HepG2 (cell line): Measurements from ENCODE around the gene ENO2. TPM values are rescaled to one million over a fixed set of nuclear protein-coding genes. Genes with fewer than 3 reads are reported as not detected.
A peak's percentile ranks its signal among the peaks of the same experiment; 100 is the strongest.

ENCODE experiments used
- ATAD3A ChIP-seq: sonication (generic); formaldehyde crosslinking; IDR thresholded peaks from 2 replicates; pipeline ENCODE4 v1.4.0; 2020; ENCODE audit warnings: missing genetic modification reagents
- ATF6 ChIP-seq: sonication (generic); formaldehyde crosslinking; conservative IDR thresholded peaks from 2 replicates; pipeline ENCODE4 v1.4.0; 2020; ENCODE audit warnings: missing genetic modification reagents
- FOXA3 ChIP-seq: IDR thresholded peaks from 2 replicates; pipeline ENCODE4 v1.6.1; 2016; ENCODE audit warnings: missing genetic modification reagents, missing compliant biosample characterization
- FUBP1 ChIP-seq: sonication (generic); formaldehyde crosslinking; IDR thresholded peaks from 2 replicates; pipeline ENCODE4 v1.5.1; 2020; ENCODE audit warnings: missing genetic modification reagents, mild to moderate bottlenecking, borderline replicate concordance
- GATAD1 ChIP-seq: IDR thresholded peaks from 2 replicates; pipeline ENCODE4 v1.6.1; 2016; ENCODE audit warnings: missing genetic modification reagents, missing compliant biosample characterization
- HNF4G ChIP-seq, 2 experiments: sonication (generic) in 1 of 2; formaldehyde crosslinking in 1 of 2; IDR thresholded peaks; 2 replicates each; pipeline versions ENCODE4 v1.4.0 to v1.6.1; 2011 to 2020; ENCODE audit warnings: borderline replicate concordance in 2 of 2, low read depth in 2 of 2, mild to moderate bottlenecking in 2 of 2, low read length in 1 of 2, missing genetic modification reagents in 1 of 2, moderate library complexity in 1 of 2
- KLF16 ChIP-seq, 2 experiments: sonication (generic) in 1 of 2; formaldehyde crosslinking in 1 of 2; IDR thresholded peaks; 2 replicates each; pipeline versions ENCODE4 v1.6.1 to v1.8.0; 2016 to 2023; ENCODE audit warnings: missing genetic modification reagents in 2 of 2, missing compliant biosample characterization in 1 of 2
- NR2C2 ChIP-seq: sonication (generic); formaldehyde crosslinking; IDR thresholded peaks from 2 replicates; pipeline ENCODE4 v1.4.0; 2020; ENCODE audit warnings: missing genetic modification reagents, mild to moderate bottlenecking, moderate library complexity, borderline replicate concordance
- NR3C1 ChIP-seq: sonication (generic); formaldehyde crosslinking; IDR thresholded peaks from 2 replicates; pipeline ENCODE4 v1.4.0; 2020; ENCODE audit warnings: missing genetic modification reagents
- PPARG ChIP-seq: conservative IDR thresholded peaks from 2 replicates; pipeline ENCODE4 v1.6.1; 2016; ENCODE audit warnings: missing biosample characterization, missing genetic modification reagents
- PRPF4 ChIP-seq: fragments of 200-400 bp; formaldehyde crosslinking; IDR thresholded peaks from 2 replicates; pipeline ENCODE4 v1.6.1; 2016; ENCODE audit warnings: low read length, low read depth; ENCODE audit not compliant: poor library complexity, severe bottlenecking
- TAF1 ChIP-seq: sonication (generic); formaldehyde crosslinking; IDR thresholded peaks from 2 replicates; pipeline ENCODE4 v1.4.0; 2020; ENCODE audit warnings: missing genetic modification reagents
- ZFAT ChIP-seq: sonication (generic); formaldehyde crosslinking; conservative IDR thresholded peaks from 2 replicates; pipeline ENCODE4 v1.8.1; 2023; ENCODE audit warnings: missing genetic modification reagents, inconsistent platforms
- ZNF563 ChIP-seq: sonication (generic); formaldehyde crosslinking; IDR thresholded peaks from 2 replicates; pipeline ENCODE4 v1.8.0; 2022; ENCODE audit warnings: mild to moderate bottlenecking, moderate library complexity, missing genetic modification reagents
- ZNF761 ChIP-seq: sonication (generic); formaldehyde crosslinking; conservative IDR thresholded peaks from 2 replicates; pipeline ENCODE4 v1.4.0; 2020; ENCODE audit warnings: mild to moderate bottlenecking, missing genetic modification reagents
- polyA plus RNA-seq, 8 experiments: library from polyadenylated mRNA; depleted of rRNA in 3 of 8; stranded (reverse) in 7 of 8; unstranded in 1 of 8; fragments of >200 nt; fragmentation: Illumina TruSeq in 4 of 8; extraction: Trizol in 4 of 8; gene quantifications; 2 replicates each; pipeline versions ENCODE4 v1.2.1 to v1.2.3, GENCODE V29; 2011 to 2016; ENCODE audit warnings: low read depth in 4 of 8, missing spikeins in 1 of 8, mixed read lengths in 1 of 8; ENCODE audit not compliant: insufficient read depth in 1 of 8
- total RNA-seq, 5 experiments: library from RNA; depleted of rRNA; stranded (reverse); fragments of >200 nt; fragmentation: Illumina TruSeq; extraction: Trizol; gene quantifications; 2 replicates each; pipeline ENCODE4 v1.2.3, GENCODE V29; 2016; ENCODE audit warnings: low read depth in 1 of 5
- TF ChIP-seq, protein P1 (sequence below): sonication (generic); formaldehyde crosslinking; IDR thresholded peaks from 2 replicates; pipeline ENCODE4 v1.5.1; 2020; ENCODE audit warnings: missing genetic modification reagents, mild to moderate bottlenecking, borderline replicate concordance
- TF ChIP-seq, protein P2 (sequence below): sonication (generic); formaldehyde crosslinking; IDR thresholded peaks from 2 replicates; pipeline ENCODE4 v1.4.0; 2020; ENCODE audit warnings: missing genetic modification reagents
- TF ChIP-seq, protein P3 (sequence below): IDR thresholded peaks from 2 replicates; pipeline ENCODE4 v1.6.1; 2016; ENCODE audit warnings: control low read depth

The ENO2 gene
- total and polyA plus RNA-seq, 2 of the 13 experiments (the other 11 are each of a cell fraction or from before 2014, with no cell fraction given): 19.3 to 136 TPM

- TF ChIP-seq FUBP1 (CRISPR knock-in tag): peak; percentile 44; the same call in 1 of the 2 replicates
- TF ChIP-seq, protein P1, sequence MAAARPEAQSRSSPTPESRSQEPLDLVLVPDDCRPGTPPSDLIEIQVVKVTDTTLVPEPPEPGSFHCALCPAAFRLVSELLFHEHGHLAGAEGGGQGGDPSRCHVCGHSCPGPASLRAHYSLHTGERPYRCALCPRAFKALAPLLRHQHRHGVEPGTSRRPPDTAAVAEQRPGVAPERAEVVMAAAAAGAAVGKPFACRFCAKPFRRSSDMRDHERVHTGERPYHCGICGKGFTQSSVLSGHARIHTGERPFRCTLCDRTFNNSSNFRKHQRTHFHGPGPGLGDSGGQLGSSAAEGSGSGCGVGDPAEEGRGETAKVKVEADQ (CRISPR knock-in tag): peak; percentile 94; the same call in 1 of the 2 replicates
- TF ChIP-seq ATAD3A: no peak
- TF ChIP-seq FOXA3 (CRISPR knock-in tag): peak; percentile 12; the same call in 1 of the 2 replicates
- peak; percentile 60; the same call in 1 of the 2 replicates for TF ChIP-seq ZNF563 (CRISPR knock-in tag)
- TF ChIP-seq ZNF761: peak; percentile 79; the same call in 1 of the 2 replicates
- TF ChIP-seq HNF4G (IDR thresholded peaks at IDR 0.05; ENCODE audit: borderline replicate concordance, low read depth, low read length): peak; percentile 28
- no peak for TF ChIP-seq HNF4G (CRISPR knock-in tag; IDR thresholded peaks at IDR 0.05; ENCODE audit: borderline replicate concordance, low read depth)
- TF ChIP-seq, protein P2, sequence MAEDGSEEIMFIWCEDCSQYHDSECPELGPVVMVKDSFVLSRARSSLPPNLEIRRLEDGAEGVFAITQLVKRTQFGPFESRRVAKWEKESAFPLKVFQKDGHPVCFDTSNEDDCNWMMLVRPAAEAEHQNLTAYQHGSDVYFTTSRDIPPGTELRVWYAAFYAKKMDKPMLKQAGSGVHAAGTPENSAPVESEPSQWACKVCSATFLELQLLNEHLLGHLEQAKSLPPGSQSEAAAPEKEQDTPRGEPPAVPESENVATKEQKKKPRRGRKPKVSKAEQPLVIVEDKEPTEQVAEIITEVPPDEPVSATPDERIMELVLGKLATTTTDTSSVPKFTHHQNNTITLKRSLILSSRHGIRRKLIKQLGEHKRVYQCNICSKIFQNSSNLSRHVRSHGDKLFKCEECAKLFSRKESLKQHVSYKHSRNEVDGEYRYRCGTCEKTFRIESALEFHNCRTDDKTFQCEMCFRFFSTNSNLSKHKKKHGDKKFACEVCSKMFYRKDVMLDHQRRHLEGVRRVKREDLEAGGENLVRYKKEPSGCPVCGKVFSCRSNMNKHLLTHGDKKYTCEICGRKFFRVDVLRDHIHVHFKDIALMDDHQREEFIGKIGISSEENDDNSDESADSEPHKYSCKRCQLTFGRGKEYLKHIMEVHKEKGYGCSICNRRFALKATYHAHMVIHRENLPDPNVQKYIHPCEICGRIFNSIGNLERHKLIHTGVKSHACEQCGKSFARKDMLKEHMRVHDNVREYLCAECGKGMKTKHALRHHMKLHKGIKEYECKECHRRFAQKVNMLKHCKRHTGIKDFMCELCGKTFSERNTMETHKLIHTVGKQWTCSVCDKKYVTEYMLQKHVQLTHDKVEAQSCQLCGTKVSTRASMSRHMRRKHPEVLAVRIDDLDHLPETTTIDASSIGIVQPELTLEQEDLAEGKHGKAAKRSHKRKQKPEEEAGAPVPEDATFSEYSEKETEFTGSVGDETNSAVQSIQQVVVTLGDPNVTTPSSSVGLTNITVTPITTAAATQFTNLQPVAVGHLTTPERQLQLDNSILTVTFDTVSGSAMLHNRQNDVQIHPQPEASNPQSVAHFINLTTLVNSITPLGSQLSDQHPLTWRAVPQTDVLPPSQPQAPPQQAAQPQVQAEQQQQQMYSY (CRISPR knock-in tag): 0 out of 2 replicates have a peak, but pooled peaks have one; percentile 18
- peak; percentile 87; the same call in 1 of the 2 replicates for TF ChIP-seq ATF6 (CRISPR knock-in tag)
- TF ChIP-seq, protein P3, sequence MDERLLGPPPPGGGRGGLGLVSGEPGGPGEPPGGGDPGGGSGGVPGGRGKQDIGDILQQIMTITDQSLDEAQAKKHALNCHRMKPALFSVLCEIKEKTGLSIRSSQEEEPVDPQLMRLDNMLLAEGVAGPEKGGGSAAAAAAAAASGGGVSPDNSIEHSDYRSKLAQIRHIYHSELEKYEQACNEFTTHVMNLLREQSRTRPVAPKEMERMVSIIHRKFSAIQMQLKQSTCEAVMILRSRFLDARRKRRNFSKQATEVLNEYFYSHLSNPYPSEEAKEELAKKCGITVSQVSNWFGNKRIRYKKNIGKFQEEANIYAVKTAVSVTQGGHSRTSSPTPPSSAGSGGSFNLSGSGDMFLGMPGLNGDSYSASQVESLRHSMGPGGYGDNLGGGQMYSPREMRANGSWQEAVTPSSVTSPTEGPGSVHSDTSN: no peak
- no peak for TF ChIP-seq ZFAT (CRISPR knock-in tag)
- TF ChIP-seq KLF16 (CRISPR knock-in tag; IDR thresholded peaks at IDR 0.05): peak in 1 of 2 experiments; percentile 72; a peak in 1 of 4 replicates
- TF ChIP-seq NR3C1: no peak
- peak; percentile 10; the same call in 1 of the 2 replicates for TF ChIP-seq PPARG (CRISPR knock-in tag)
- no peak for TF ChIP-seq PRPF4
- TF ChIP-seq NR2C2 (CRISPR knock-in tag): 0 out of 2 replicates have a peak, but pooled peaks have one; percentile 19
- TF ChIP-seq GATAD1 (CRISPR knock-in tag): peak; percentile 39; the same call in 1 of the 2 replicates
- peak; percentile 96 for TF ChIP-seq TAF1 (CRISPR knock-in tag)
Observed at GRCh38 chr12:6867413-6868210, 46.8 kb upstream of the ENO2 start, which contains the start of gene TPI1 (continued).
